ENCODE data around the gene GABBR1. TPM values are rescaled to one million over a fixed set of nuclear protein-coding genes. Genes with fewer than 3 reads are reported as not detected.

The GABBR1 gene
- total and polyA plus RNA-seq, 2 donors from 2014 or later = 12.7 to 46.7 TPM

DNA sequence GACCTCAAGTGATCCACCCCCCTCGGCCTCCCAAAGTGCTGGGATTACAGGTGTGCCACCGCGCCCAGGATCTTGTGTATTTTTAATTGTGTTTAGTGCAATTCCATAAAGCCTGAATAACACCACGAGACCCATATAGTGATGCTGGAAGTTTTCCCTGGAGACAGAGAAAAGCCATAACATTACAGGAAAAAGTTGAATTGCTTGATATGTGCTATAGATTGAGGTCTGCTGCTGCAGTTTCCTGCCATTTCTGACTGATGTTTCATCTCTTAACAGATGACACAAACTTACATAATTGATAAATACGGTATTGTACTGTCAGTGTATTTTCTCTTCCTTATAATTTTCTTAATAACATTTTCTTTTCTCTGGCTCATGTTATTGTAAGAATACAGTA lies 66.1 kb downstream of the GABBR1 start:
- Histone ChIP-seq H3K4me3 (ENCODE audit: low read length in 3 of 3) (no peak overlapping the region), H3K27ac (ENCODE audit: low read depth in 2 of 2, low read length in 2 of 2) (no peak overlapping the region), H3K4me1 (ENCODE audit: control insufficient read depth in 2 of 3, insufficient read depth in 2 of 3, low read depth in 1 of 3, low read length in 3 of 3) (no peaks in the 10 kb centered on the region), H3K9me3 (ENCODE audit: control insufficient read depth in 2 of 3, insufficient read depth in 1 of 3, low read length in 3 of 3) (no peaks in the 10 kb centered on the region), H3K27me3 (ENCODE audit: control insufficient read depth, insufficient read depth, low read length) (no peaks in the 10 kb centered on the region), H3K9ac (ENCODE audit: low read length in 3 of 3) (no peak overlapping the region), H3K36me3 (ENCODE audit: control insufficient read depth in 2 of 3, insufficient read depth in 3 of 3, low read length in 3 of 3) (no peaks in the 10 kb centered on the region)
- FAIRE-seq (no peak), DNase-seq (no peak)
- TF ChIP-seq, protein P1, sequence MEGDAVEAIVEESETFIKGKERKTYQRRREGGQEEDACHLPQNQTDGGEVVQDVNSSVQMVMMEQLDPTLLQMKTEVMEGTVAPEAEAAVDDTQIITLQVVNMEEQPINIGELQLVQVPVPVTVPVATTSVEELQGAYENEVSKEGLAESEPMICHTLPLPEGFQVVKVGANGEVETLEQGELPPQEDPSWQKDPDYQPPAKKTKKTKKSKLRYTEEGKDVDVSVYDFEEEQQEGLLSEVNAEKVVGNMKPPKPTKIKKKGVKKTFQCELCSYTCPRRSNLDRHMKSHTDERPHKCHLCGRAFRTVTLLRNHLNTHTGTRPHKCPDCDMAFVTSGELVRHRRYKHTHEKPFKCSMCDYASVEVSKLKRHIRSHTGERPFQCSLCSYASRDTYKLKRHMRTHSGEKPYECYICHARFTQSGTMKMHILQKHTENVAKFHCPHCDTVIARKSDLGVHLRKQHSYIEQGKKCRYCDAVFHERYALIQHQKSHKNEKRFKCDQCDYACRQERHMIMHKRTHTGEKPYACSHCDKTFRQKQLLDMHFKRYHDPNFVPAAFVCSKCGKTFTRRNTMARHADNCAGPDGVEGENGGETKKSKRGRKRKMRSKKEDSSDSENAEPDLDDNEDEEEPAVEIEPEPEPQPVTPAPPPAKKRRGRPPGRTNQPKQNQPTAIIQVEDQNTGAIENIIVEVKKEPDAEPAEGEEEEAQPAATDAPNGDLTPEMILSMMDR (IDR thresholded peaks at IDR 0.05; ENCODE audit: borderline replicate concordance, extremely low read depth, insufficient read depth) = no peak
- intact Hi-C loops (cut with DNase I) = no loop called here

DNA sequence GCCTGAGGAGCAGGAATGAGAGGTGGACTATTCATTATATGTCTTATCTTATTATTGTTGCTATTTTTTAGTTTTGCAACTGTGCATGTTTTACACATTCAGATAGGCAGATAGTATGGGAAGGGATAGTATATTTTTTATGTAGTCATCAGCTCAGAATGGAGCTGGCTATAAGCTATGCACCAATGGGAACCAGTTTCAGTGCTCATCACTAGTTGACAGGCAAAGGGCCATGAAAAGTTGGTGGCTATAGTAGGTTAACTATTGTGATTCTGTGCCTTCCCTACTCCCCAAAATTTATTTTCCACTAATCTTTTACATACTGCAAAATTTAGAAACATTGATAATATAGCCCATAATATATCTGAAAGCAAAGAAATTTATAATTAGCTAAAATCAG lies 68.1 kb downstream of the GABBR1 start:
- no peaks in the 10 kb centered on the region for H3K4me1 ChIP-seq (ENCODE audit: control insufficient read depth in 2 of 3, insufficient read depth in 2 of 3, low read depth in 1 of 3, low read length in 3 of 3)
- no peak overlapping the region for H3K9ac ChIP-seq (ENCODE audit: low read length in 3 of 3)
- DNase-seq = no peak
- H3K27ac ChIP-seq (ENCODE audit: low read depth in 2 of 2, low read length in 2 of 2) = no peak overlapping the region
- TF ChIP-seq, protein P1 (IDR thresholded peaks at IDR 0.05; ENCODE audit: borderline replicate concordance, extremely low read depth, insufficient read depth) = no peak
- H3K9me3 ChIP-seq (ENCODE audit: control insufficient read depth in 2 of 3, insufficient read depth in 1 of 3, low read length in 3 of 3) = no peaks in the 10 kb centered on the region
- intact Hi-C loops (cut with DNase I) = no loop called here
- H3K36me3 ChIP-seq (ENCODE audit: control insufficient read depth in 2 of 3, insufficient read depth in 3 of 3, low read length in 3 of 3) = no peaks in the 10 kb centered on the region
- no peak overlapping the region for H3K4me3 ChIP-seq (ENCODE audit: low read length in 3 of 3)
- FAIRE-seq = no peak
- no peaks in the 10 kb centered on the region for H3K27me3 ChIP-seq (ENCODE audit: control insufficient read depth, insufficient read depth, low read length)

DNA sequence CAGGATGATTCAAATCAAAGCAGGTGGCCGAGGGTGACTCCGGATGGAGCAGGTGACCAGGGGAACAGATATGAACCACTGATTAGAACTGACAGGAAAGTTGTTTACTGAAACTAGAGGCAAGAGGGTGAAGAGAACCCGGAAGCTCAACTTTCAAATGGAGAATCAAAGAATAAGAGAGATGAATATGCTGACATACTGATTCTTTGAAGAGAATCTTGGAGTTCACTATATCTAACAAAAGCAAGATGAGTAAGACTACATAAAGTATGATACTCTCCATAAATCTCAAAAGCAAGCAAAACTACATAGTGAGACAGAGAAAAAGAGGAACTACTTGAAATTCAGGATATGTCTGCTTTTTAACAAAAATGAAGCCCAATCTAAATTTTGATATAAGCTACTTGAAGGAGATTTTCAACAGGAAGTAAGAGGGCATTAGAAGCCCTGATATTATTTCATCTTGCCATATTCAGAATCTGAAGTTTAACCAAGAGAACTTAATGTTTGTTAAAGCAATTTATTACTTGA lies 69.5 kb downstream of the GABBR1 start:
- Histone ChIP-seq H3K9me3 (ENCODE audit: control insufficient read depth in 2 of 3, insufficient read depth in 1 of 3, low read length in 3 of 3) (no peaks in the 10 kb centered on the region), H3K36me3 (ENCODE audit: control insufficient read depth in 2 of 3, insufficient read depth in 3 of 3, low read length in 3 of 3) (no peaks in the 10 kb centered on the region), H3K4me3 (ENCODE audit: low read length in 3 of 3) (no peak overlapping the region), H3K4me1 (ENCODE audit: control insufficient read depth in 2 of 3, insufficient read depth in 2 of 3, low read depth in 1 of 3, low read length in 3 of 3) (no peaks in the 10 kb centered on the region), H3K27ac (ENCODE audit: low read depth in 2 of 2, low read length in 2 of 2) (no peak overlapping the region), H3K9ac (ENCODE audit: low read length in 3 of 3) (no peak overlapping the region), H3K27me3 (ENCODE audit: control insufficient read depth, insufficient read depth, low read length) (no peaks in the 10 kb centered on the region)
- TF ChIP-seq, protein P1 (IDR thresholded peaks at IDR 0.05; ENCODE audit: borderline replicate concordance, extremely low read depth, insufficient read depth) = no peak
- FAIRE-seq = no peak
- intact Hi-C loops (cut with DNase I) = no loop called here
- no peak for DNase-seq

DNA sequence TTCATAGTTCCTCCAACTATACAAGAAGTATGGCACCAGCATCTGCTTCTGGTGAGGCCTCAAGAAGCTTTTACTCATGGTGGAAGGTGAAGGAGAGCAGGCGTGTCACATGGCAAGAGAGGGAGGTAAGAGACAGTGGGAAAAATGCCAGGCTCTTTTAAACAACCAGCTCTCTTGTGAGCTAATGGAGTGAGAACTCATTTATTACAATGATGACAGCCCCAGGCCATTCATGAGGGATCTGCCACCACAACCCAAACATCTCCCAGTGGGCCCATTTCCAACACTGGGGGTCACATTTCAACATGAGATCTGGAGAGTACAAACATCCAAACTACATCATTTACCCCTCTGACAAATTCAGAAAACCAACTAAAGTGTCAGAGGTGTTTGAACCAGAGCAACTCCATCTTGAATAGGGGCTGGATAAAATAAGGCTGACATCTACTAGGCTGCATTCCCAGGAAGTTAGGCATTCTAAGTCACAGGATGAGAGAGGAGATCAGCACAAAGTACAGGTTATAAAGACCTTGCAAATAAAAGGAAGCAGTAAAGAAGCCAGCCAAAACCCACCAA lies 71.3 kb downstream of the GABBR1 start:
- no peak overlapping the region for H3K27ac ChIP-seq (ENCODE audit: low read depth in 2 of 2, low read length in 2 of 2)
- no peak for FAIRE-seq
- no peaks in the 10 kb centered on the region for H3K36me3 ChIP-seq (ENCODE audit: control insufficient read depth in 2 of 3, insufficient read depth in 3 of 3, low read length in 3 of 3)
- H3K9me3 ChIP-seq (ENCODE audit: control insufficient read depth in 2 of 3, insufficient read depth in 1 of 3, low read length in 3 of 3) = no peaks in the 10 kb centered on the region
- TF ChIP-seq, protein P1 (IDR thresholded peaks at IDR 0.05; ENCODE audit: borderline replicate concordance, extremely low read depth, insufficient read depth) = no peak
- H3K4me3 ChIP-seq (ENCODE audit: low read length in 3 of 3) = no peak overlapping the region
- no peaks in the 10 kb centered on the region for H3K4me1 ChIP-seq (ENCODE audit: control insufficient read depth in 2 of 3, insufficient read depth in 2 of 3, low read depth in 1 of 3, low read length in 3 of 3)
- no peak overlapping the region for H3K9ac ChIP-seq (ENCODE audit: low read length in 3 of 3)
- intact Hi-C loops (cut with DNase I) = no loop called here
- no peaks in the 10 kb centered on the region for H3K27me3 ChIP-seq (ENCODE audit: control insufficient read depth, insufficient read depth, low read length)
- no peak for DNase-seq

Measured in kidney (tissue), 14 donors.